PC-9 (cell line): ENCODE data around the gene BEX3. TPM values are rescaled to one million over a fixed set of nuclear protein-coding genes. Genes with fewer than 3 reads are reported as not detected.

Source experiments
- BruUV-seq: library from RNA; stranded (reverse); fragments of 400-500 nt; replicated peaks from 2 replicates; lab custom pipeline; 2021; lab: Mats Ljungman, UMichigan
- CTCF ChIA-PET: fragments of 300-600 bp; sonication (Branson Sonifier 250); formaldehyde crosslinking; loops from one replicate; lab custom pipeline; 2022; ENCODE audit warnings: antibody characterized with exemption; lab: Charles Lee
- POLR2A ChIA-PET: fragments of 300-600 bp; sonication (Branson Sonifier 250); formaldehyde crosslinking; loops from one replicate; lab custom pipeline; 2022; ENCODE audit warnings: antibody characterized with exemption; ENCODE audit not compliant: unreplicated experiment; lab: Charles Lee
- DNase-seq, 2 experiments: peaks; one replicate each; pipeline versions ENCODE4 v3.0.0 to v3.0.0-alpha.2; 2015 to 2022; ENCODE audit warnings: mixed read lengths in 1 of 2
- H2AFZ ChIP-seq: fragments of 200-600 bp; sonication (generic); 2 replicates; pipeline ENCODE4 v1.8.1; 2017; ENCODE audit warnings: antibody characterized with exemption
- H3F3A ChIP-seq: fragments of 200-600 bp; sonication (generic); 2 replicates; pipeline ENCODE4 v1.8.1; 2017; ENCODE audit warnings: antibody characterized with exemption, mild to moderate bottlenecking, low read depth; ENCODE audit not compliant: insufficient read depth
- H3K27ac ChIP-seq: fragments of 200-600 bp; sonication (generic); 2 replicates; pipeline ENCODE4 v1.6.1; 2016; ENCODE audit warnings: mixed run types
- H3K27me3 ChIP-seq: fragments of 200-600 bp; sonication (generic); 2 replicates; pipeline ENCODE4 v1.6.1; 2016; ENCODE audit warnings: low read depth, mixed run types; ENCODE audit not compliant: insufficient read depth
- H3K36me3 ChIP-seq: fragments of 200-600 bp; sonication (generic); 2 replicates; pipeline ENCODE4 v1.6.1; 2016; ENCODE audit warnings: low read depth, mixed run types
- H3K4me1 ChIP-seq: fragments of 200-600 bp; sonication (generic); replicated peaks from 2 replicates; pipeline ENCODE4 v1.6.1; 2016; ENCODE audit warnings: mixed run types; ENCODE audit not compliant: insufficient read depth
- H3K4me2 ChIP-seq: fragments of 200-600 bp; sonication (generic); 2 replicates; pipeline ENCODE4 v1.6.1; 2017; ENCODE audit warnings: mixed run types
- H3K4me3 ChIP-seq: fragments of 200-600 bp; sonication (generic); 2 replicates; pipeline ENCODE4 v1.6.1; 2016; ENCODE audit warnings: mixed run types
- H3K79me2 ChIP-seq: fragments of 200-600 bp; sonication (generic); 2 replicates; pipeline ENCODE4 v1.6.1; 2017; ENCODE audit warnings: low read depth, mixed run types
- H3K9me2 ChIP-seq: fragments of 200-600 bp; sonication (generic); 2 replicates; pipeline ENCODE4 v1.8.1; 2017; ENCODE audit warnings: mild to moderate bottlenecking; ENCODE audit not compliant: insufficient read depth
- H3K9me3 ChIP-seq: fragments of 200-600 bp; sonication (generic); 2 replicates; pipeline ENCODE4 v1.8.1; 2016; ENCODE audit warnings: low read depth; ENCODE audit not compliant: insufficient read depth
- H4K20me1 ChIP-seq: fragments of 200-600 bp; sonication (generic); 2 replicates; pipeline ENCODE4 v1.8.1; 2017; ENCODE audit not compliant: insufficient read depth
- CTCF ChIP-seq: fragments of 200-600 bp; sonication (generic); conservative IDR thresholded peaks from 2 replicates; pipeline ENCODE4 v1.6.1; 2017; ENCODE audit warnings: mixed run types, antibody characterized with exemption, mild to moderate bottlenecking, moderate library complexity
- EZH2 ChIP-seq: fragments of 200-600 bp; sonication (generic); IDR thresholded peaks from 2 replicates; pipeline ENCODE4 v1.8.0; 2017; ENCODE audit warnings: antibody characterized with exemption, low read depth
- intact Hi-C: fragments of 100-400 bp; cut with micrococcal nuclease; formaldehyde crosslinking; loops from one replicate; pipeline ENCODE4 v1.10.0; 2022; ENCODE audit not compliant: unreplicated experiment
- total RNA-seq: library from RNA; stranded (reverse); gene quantifications from 2 replicates; pipeline ENCODE4 v1.2.3, GENCODE V29; 2021

BEX3 gene
- total RNA-seq, 1 experiment from 2014 or later, result 120 TPM

- ChIA-PET CTCF (no interaction called here), POLR2A (no interaction called here)
- Histone ChIP-seq H3K36me3 (no peaks in the 10 kb centered on the region), H4K20me1 (no peaks in the 10 kb centered on the region), H3K9me2 (no peaks in the 10 kb centered on the region), H2AFZ (no peak overlapping the region), H3K27ac (no peak overlapping the region), H3K27me3 (no peaks in the 10 kb centered on the region), H3K9me3 (no peaks in the 10 kb centered on the region), H3K4me3 (no peak overlapping the region), H3K4me2 (no peak overlapping the region), H3K4me1 (peaks cover 6% of the 10 kb centered on the region), H3F3A (no peaks in the 10 kb centered on the region), H3K79me2 (no peaks in the 10 kb centered on the region)
- BruUV-seq, result no TSS peak
- no peak for DNase-seq
- TF ChIP-seq CTCF (no peak), EZH2 (no peak)
- intact Hi-C loops, result no loop called here
These were observed 8.8 kb upstream of the BEX3 start for GRCh38 chrX:103367502-103367901.

GRCh38 chrX:103369479-103369878 is 6.9 kb upstream of the BEX3 start:
- no peaks in the 10 kb centered on the region for H3K36me3 ChIP-seq
- ChIA-PET POLR2A (no interaction called here), CTCF (no interaction called here)
- no peak overlapping the region for H3K4me2 ChIP-seq
- no peaks in the 10 kb centered on the region for H3K27me3 ChIP-seq
- no TSS peak for BruUV-seq
- no peaks in the 10 kb centered on the region for H3K9me3 ChIP-seq
- H3K27ac ChIP-seq, result no peak overlapping the region
- no peak overlapping the region for H3K4me3 ChIP-seq
- no peaks in the 10 kb centered on the region for H3K9me2 ChIP-seq
- intact Hi-C loops, result no loop called here
- no peaks in the 10 kb centered on the region for H4K20me1 ChIP-seq
- no peak overlapping the region for H2AFZ ChIP-seq
- DNase-seq, result no peak
- no peak for TF ChIP-seq EZH2
- TF ChIP-seq CTCF, result no peak
- peaks cover 5% of the 10 kb centered on the region; the same call in 1 of the 2 replicates for H3K4me1 ChIP-seq
- H3K79me2 ChIP-seq, result no peaks in the 10 kb centered on the region
- H3F3A ChIP-seq, result no peaks in the 10 kb centered on the region

GRCh38 chrX:103372886-103373285 is 3.5 kb upstream of the BEX3 start:
- no TSS peak for BruUV-seq
- CTCF ChIA-PET, result no interaction called here

More at GRCh38 chrX:103372886-103373285, 3.5 kb upstream of the BEX3 start:
- TF ChIP-seq CTCF (no peak), EZH2 (no peak)
- H3K4me3 ChIP-seq, result no peak overlapping the region
- H2AFZ ChIP-seq, result no peak overlapping the region
- no peaks in the 10 kb centered on the region for H4K20me1 ChIP-seq
- H3K9me3 ChIP-seq, result no peaks in the 10 kb centered on the region
- POLR2A ChIA-PET, result no interaction called here
- no peaks in the 10 kb centered on the region for H3K9me2 ChIP-seq
- no peaks in the 10 kb centered on the region for H3K36me3 ChIP-seq
- H3K27ac ChIP-seq, result no peak overlapping the region
- H3F3A ChIP-seq, result no peaks in the 10 kb centered on the region
- peaks cover 5% of the 10 kb centered on the region; the same call in 1 of the 2 replicates for H3K4me1 ChIP-seq
- H3K27me3 ChIP-seq, result no peaks in the 10 kb centered on the region
- no peak for DNase-seq
- intact Hi-C loops, result no loop called here
- no peak overlapping the region for H3K4me2 ChIP-seq
- H3K79me2 ChIP-seq, result 0 out of 2 replicates have a peak, but pooled peaks cover 6% of the 10 kb centered on the region
